K562 (cell line): ENCODE measurements around the gene USP10. TPM values are rescaled to one million over a fixed set of nuclear protein-coding genes. Genes with fewer than 3 reads are reported as not detected.

Experiments
- ATAC-seq: fragments of 200-7000 bp; cut with Tn5 transposase; 3 replicates; pipeline ENCODE4 v1.9.1; 2020; ENCODE audit warnings: moderate library complexity
- BruUV-seq: library from RNA; stranded (reverse); fragments of 400-500 nt; replicated peaks from 2 replicates; lab custom pipeline; 2021; lab: Mats Ljungman, UMichigan
- CTCF ChIA-PET: fragments of 300-600 bp; formaldehyde crosslinking; extraction: SDS; loops from one replicate; lab custom pipeline; 2021; ENCODE audit warnings: low intra/inter-chr PET ratio; lab: Yijun Ruan, JAX
- POLR2A ChIA-PET: fragments of 300-600, 350-650 bp; sonication (Branson Sonifier 250); formaldehyde crosslinking; extraction: SDS; loops from one replicate; lab custom pipeline; 2021; ENCODE audit warnings: antibody characterized with exemption, inconsistent platforms; lab: Yijun Ruan, JAX
- DNase-seq, 4 experiments: peaks; one replicate each; pipeline versions ENCODE4 v3.0.0 to v3.0.0-alpha.2; 2011 to 2018; ENCODE audit warnings: low spot score in 3 of 4, mixed read lengths in 3 of 4; ENCODE audit errors: extremely low read depth in 1 of 4
- FAIRE-seq: peaks from 2 replicates; lab custom pipeline; 2011; peaks lifted over from hg19 to GRCh38; lab: Jason Lieb, UNC
- H2AFZ ChIP-seq: 2 replicates; pipeline ENCODE4 v1.6.0; 2011; ENCODE audit warnings: low read depth, low read length, control low read depth, inconsistent platforms
- H3K27ac ChIP-seq: fragments of 200-600 bp; 3 replicates; pipeline ENCODE4 v1.8.0; 2011; ENCODE audit warnings: low read depth, mild to moderate bottlenecking, control low read depth, inconsistent platforms, low read length, moderate library complexity, mixed read lengths; ENCODE audit errors: extremely low read depth
- H3K27me3 ChIP-seq, 2 experiments: fragments of 300-600 bp in 1 of 2; 2 replicates in 1 of 2; 3 replicates in 1 of 2; pipeline versions ENCODE4 v1.6.0 to v1.8.0; 2011; ENCODE audit warnings: inconsistent platforms in 2 of 2, low read length in 2 of 2, mild to moderate bottlenecking in 1 of 2, mixed read lengths in 1 of 2, moderate library complexity in 1 of 2; ENCODE audit not compliant: control insufficient read depth in 2 of 2, insufficient read depth in 2 of 2
- H3K36me3 ChIP-seq: fragments of 300-600 bp; 3 replicates; pipeline ENCODE4 v1.8.0; 2011; ENCODE audit warnings: mild to moderate bottlenecking, low read length, inconsistent platforms; ENCODE audit not compliant: control insufficient read depth, insufficient read depth
- H3K4me1 ChIP-seq, 2 experiments: fragments of 200-600 bp in 1 of 2; replicated peaks in 1 of 2; 2 replicates in 1 of 2; 3 replicates in 1 of 2; pipeline versions ENCODE4 v1.5.1 to v1.8.0; 2011; ENCODE audit warnings: inconsistent platforms in 2 of 2, low read length in 2 of 2, mild to moderate bottlenecking in 1 of 2, mixed read lengths in 1 of 2, moderate library complexity in 1 of 2; ENCODE audit not compliant: control insufficient read depth in 2 of 2, insufficient read depth in 2 of 2
- H3K4me2 ChIP-seq: 2 replicates; pipeline ENCODE4 v1.6.1; 2011; ENCODE audit warnings: low read length, control low read depth, inconsistent platforms, mixed read lengths; ENCODE audit not compliant: insufficient read depth
- H3K4me3 ChIP-seq: fragments of 200-600 bp; sonication (generic), shearing (Covaris generic); 2 replicates; pipeline ENCODE4 v1.5.1; 2016; ENCODE audit warnings: control low read depth, inconsistent platforms
- H3K79me2 ChIP-seq: fragments of 200-600 bp; 3 replicates; pipeline ENCODE4 v1.8.0; 2011; ENCODE audit warnings: low read length, inconsistent platforms; ENCODE audit not compliant: control insufficient read depth, insufficient read depth
- H3K9ac ChIP-seq, 2 experiments: 2 replicates each; pipeline versions ENCODE4 v1.6.0 to v1.6.1; 2011; ENCODE audit warnings: low read depth in 2 of 2, low read length in 2 of 2, control low read depth in 1 of 2, inconsistent platforms in 1 of 2, mild to moderate bottlenecking in 1 of 2, mixed read lengths in 1 of 2; ENCODE audit not compliant: insufficient read depth in 1 of 2
- H3K9me1 ChIP-seq: one replicate; pipeline ENCODE4 v1.6.0; 2011; ENCODE audit warnings: inconsistent platforms, mild to moderate bottlenecking, low read length, moderate library complexity; ENCODE audit not compliant: control insufficient read depth, insufficient read depth
- H3K9me3 ChIP-seq: replicated peaks from 2 replicates; pipeline ENCODE4 v1.5.1; 2011; ENCODE audit warnings: low read depth, low read length, inconsistent platforms; ENCODE audit not compliant: control insufficient read depth, insufficient read depth
- H4K20me1 ChIP-seq: replicated peaks from 2 replicates; pipeline ENCODE4 v1.6.1; 2011; ENCODE audit warnings: low read length, inconsistent platforms, mixed read lengths; ENCODE audit not compliant: control insufficient read depth, insufficient read depth
- CCNT2 ChIP-seq: IDR thresholded peaks from 2 replicates; pipeline ENCODE4 v1.6.1; 2011; ENCODE audit warnings: borderline replicate concordance, low read depth, mild to moderate bottlenecking, moderate library complexity, mixed read lengths, low read length; ENCODE audit not compliant: insufficient read length; ENCODE audit errors: extremely low read depth
- CTCF ChIP-seq, 3 experiments: IDR thresholded peaks in 2 of 3; conservative IDR thresholded peaks in 1 of 3; 2 replicates each; pipeline ENCODE4 v1.5.1; 2011 to 2012; ENCODE audit warnings: low read length in 3 of 3, mild to moderate bottlenecking in 3 of 3, control low read depth in 2 of 3, improper control_type of control experiment in 1 of 3, inconsistent platforms in 1 of 3, low read depth in 1 of 3, mixed read lengths in 1 of 3, moderate library complexity in 1 of 3; ENCODE audit not compliant: insufficient read depth in 2 of 3
- PBX2 ChIP-seq, 2 experiments: IDR thresholded peaks in 1 of 2; conservative IDR thresholded peaks in 1 of 2; 2 replicates each; pipeline ENCODE4 v1.6.1; 2016; ENCODE audit warnings: low read depth in 2 of 2, mild to moderate bottlenecking in 1 of 2, missing compliant biosample characterization in 1 of 2, missing genetic modification characterization in 1 of 2, moderate library complexity in 1 of 2
- ZNF318 ChIP-seq, 2 experiments: fragments of 450-650 bp; IDR thresholded peaks; 2 replicates each; pipeline ENCODE4 v1.6.1; 2016; ENCODE audit warnings: mild to moderate bottlenecking in 2 of 2, borderline replicate concordance in 1 of 2, low read depth in 1 of 2, moderate library complexity in 1 of 2
- ZNF347 ChIP-seq: fragments of 450-650 bp; formaldehyde crosslinking; IDR thresholded peaks from 2 replicates; pipeline ENCODE4 v1.4.0; 2020; ENCODE audit warnings: low read depth, mild to moderate bottlenecking, moderate library complexity
- WGBS: fragments of 100-300 bp; shearing (Covaris generic); methylation state at CpG from one replicate; pipeline ENCODE4 v1.1.6; 2016; ENCODE audit warnings: low coverage, mixed read lengths; ENCODE audit not compliant: insufficient coverage; ENCODE audit errors: missing lambda C conversion rate; 5-methylcytosine and 5-hydroxymethylcytosine counted together
- in situ Hi-C: fragments of 300-500 bp; cut with MboI; formaldehyde crosslinking; loops from 4 replicates; pipeline ENCODE4 v1.15.0; 2018; ENCODE audit warnings: inconsistent platforms, mixed read lengths
- intact Hi-C: fragments of 100-400 bp; cut with micrococcal nuclease; formaldehyde crosslinking; loops from 2 replicates; pipeline ENCODE4 v1.14.2; 2022
- polyA plus RNA-seq, 8 experiments: library from polyadenylated mRNA; depleted of rRNA in 4 of 8; stranded (reverse) in 5 of 8; unstranded in 3 of 8; fragments of >200 nt; fragmentation: Nextera tagmentation in 2 of 8; fragmentation: Illumina TruSeq in 1 of 8; extraction: Ambion mirVana in 2 of 8; extraction: Trizol in 1 of 8; gene quantifications; 2 replicates each; pipeline versions ENCODE4 v1.2.1 to v1.2.3, GENCODE V29; 2011 to 2014; ENCODE audit warnings: inconsistent platforms in 1 of 8, missing spikeins in 1 of 8
- total RNA-seq, 7 experiments: library from RNA; depleted of rRNA in 6 of 7; stranded (reverse); fragments of >200 nt in 6 of 7; fragmentation: Illumina TruSeq in 2 of 7; extraction: Trizol in 2 of 7; gene quantifications; 2 replicates each; pipeline versions ENCODE4 v1.2.1 to v1.2.3, GENCODE V29; 2011 to 2021; ENCODE audit warnings: low replicate concordance in 1 of 7

Gene USP10
- total and polyA plus RNA-seq, 9 of the 15 experiments (the other 6 are each of a cell fraction or from before 2014, with no cell fraction given): 61.7 to 197 (median 116) TPM

GRCh38 chr16:84791088-84791487 is 91.3 kb downstream of the USP10 start:
- BruUV-seq: no TSS peak
- Histone ChIP-seq H3K79me2 (no peaks in the 10 kb centered on the region), H3K9me1 (no peaks in the 10 kb centered on the region), H3K27me3 (peaks cover 0 to 12% of the 10 kb centered on the region in 2 experiments; a peak in 2 of 5 replicates), H3K36me3 (no peaks in the 10 kb centered on the region), H4K20me1 (no peaks in the 10 kb centered on the region), H3K4me3 (no peak overlapping the region), H3K4me2 (no peak overlapping the region), H3K4me1 (peaks cover 2 to 13% of the 10 kb centered on the region in 2 experiments; a peak in 2 of 5 replicates), H3K9ac (no peak overlapping the region), H2AFZ (no peak overlapping the region), H3K9me3 (no peaks in the 10 kb centered on the region), H3K27ac (no peak overlapping the region)
- peak; percentile 46 for FAIRE-seq
- POLR2A ChIA-PET: interaction anchor here (0.6 kb wide), 1 partner anchor 11 kb away, joined by 4 read pairs; no protein-coding TSS in a partner anchor
- in situ Hi-C loops (no loop called here), intact Hi-C loops (no loop called here)
- CTCF ChIA-PET: no interaction called here
- 44% methylated on average over 12 of the region's 12 CpGs for WGBS
- DNase-seq: no peak
- no peak for ATAC-seq
- TF ChIP-seq CTCF (IDR thresholded peaks at IDR 0.05 in 2 of 3, conservative IDR thresholded peaks at IDR 0.05 in 1 of 3; ENCODE audit: insufficient read depth in 2 of 3, low read depth in 1 of 3, low read length in 3 of 3) (no peak), ZNF318 (IDR thresholded peaks at IDR 0.05; ENCODE audit: borderline replicate concordance in 1 of 2, low read depth in 1 of 2) (no peak), CCNT2 (no peak), ZNF347 (no peak), PBX2 (CRISPR knock-in tag; IDR thresholded peaks at IDR 0.05; ENCODE audit: low read depth) (no peak), PBX2 (tag; conservative IDR thresholded peaks at IDR 0.05; ENCODE audit: low read depth) (no peak)
